Hepatic stellate cell (primary cell): Measurements from ENCODE around the gene ITLN1.

Source experiments
- DNase-seq: peaks from one replicate; pipeline ENCODE4 v3.0.0; 2011; ENCODE audit warnings: low spot score

The ITLN1 gene

GRCh38 chr1:160855181-160855981, 29.6 kb downstream of the ITLN1 start:
- DNase-seq: no peak

- no peak for DNase-seq
These were observed 31.2 kb downstream of the ITLN1 start for GRCh38 chr1:160853754-160854153.

DNA sequence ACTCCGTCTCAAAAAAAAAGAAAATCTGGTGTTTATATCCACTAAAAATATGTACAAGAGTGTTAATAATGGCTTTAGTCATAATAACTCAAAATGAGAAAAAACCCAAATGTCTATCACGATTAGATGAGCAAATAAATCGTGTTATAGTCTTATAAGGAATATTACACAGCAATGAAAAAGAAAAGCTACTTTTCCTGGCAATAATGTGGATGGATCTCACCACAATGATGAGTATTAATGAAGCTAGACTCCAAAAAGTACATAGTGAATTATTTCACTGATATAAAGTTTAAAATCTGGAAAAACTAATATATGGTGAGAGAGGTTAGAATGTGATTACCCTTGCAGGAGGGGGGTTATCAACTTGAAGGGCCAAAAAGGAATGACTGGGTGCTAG, 32.0 kb downstream of the ITLN1 start:
- DNase-seq: no peak

DNA sequence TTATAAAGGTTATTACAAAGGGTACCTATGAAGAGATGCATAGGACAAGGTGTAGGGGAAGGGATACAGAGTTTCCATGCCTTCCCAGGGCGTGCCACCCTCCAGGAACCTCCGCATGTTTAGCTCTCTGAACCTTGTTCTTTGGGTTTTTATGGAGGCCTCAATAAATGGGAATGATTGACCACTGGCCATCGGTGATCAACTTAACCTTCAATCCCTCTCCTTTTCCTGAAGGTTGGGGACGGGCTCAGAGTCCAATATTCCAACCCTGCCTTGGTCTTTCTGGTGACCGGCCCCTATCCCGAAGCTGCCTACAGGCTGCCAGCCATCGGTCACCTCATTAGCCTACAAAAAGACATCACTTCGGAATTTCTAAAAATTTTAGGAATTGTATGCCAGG, 34.0 kb downstream of the ITLN1 start:
- no peak for DNase-seq

DNA sequence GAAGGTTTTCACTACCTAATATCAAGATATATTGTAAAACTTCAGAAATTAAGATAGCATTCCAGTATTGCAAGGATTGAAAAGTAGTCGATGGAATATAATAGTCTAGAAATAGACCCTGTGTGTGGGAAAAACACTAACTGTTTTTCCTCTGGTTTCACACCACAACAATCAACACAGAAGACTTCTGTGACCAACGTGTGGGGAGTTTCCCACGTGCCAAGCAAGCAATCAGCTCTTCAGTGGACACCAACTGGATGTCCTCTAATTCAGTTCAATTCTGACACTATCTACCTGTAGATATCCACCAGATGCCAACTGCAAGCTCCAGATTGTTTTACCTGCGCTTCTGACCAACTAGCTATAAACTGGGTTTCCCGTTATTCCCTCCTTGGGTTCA, 34.4 kb downstream of the ITLN1 start:
- no peak for DNase-seq

DNA sequence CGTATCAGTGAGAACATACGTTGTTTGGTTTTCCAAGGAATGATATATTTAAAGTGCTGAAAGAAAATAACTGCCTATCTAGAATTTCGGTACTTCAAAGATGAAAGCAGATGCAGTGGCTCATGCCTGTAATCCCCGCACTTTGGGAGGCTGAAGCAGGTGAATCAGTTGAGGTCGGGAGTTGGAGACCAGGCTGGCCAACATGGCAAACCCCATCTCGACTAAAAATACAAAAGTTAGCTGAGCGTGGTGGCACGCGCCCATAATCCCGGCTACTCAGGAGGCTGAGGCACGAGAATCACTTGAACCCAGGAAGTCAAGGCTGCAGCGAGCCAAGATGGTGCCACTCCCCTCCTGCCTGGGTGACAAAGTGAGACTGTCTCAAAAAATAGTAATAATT, 38.7 kb downstream of the ITLN1 start:
- no peak for DNase-seq

DNA sequence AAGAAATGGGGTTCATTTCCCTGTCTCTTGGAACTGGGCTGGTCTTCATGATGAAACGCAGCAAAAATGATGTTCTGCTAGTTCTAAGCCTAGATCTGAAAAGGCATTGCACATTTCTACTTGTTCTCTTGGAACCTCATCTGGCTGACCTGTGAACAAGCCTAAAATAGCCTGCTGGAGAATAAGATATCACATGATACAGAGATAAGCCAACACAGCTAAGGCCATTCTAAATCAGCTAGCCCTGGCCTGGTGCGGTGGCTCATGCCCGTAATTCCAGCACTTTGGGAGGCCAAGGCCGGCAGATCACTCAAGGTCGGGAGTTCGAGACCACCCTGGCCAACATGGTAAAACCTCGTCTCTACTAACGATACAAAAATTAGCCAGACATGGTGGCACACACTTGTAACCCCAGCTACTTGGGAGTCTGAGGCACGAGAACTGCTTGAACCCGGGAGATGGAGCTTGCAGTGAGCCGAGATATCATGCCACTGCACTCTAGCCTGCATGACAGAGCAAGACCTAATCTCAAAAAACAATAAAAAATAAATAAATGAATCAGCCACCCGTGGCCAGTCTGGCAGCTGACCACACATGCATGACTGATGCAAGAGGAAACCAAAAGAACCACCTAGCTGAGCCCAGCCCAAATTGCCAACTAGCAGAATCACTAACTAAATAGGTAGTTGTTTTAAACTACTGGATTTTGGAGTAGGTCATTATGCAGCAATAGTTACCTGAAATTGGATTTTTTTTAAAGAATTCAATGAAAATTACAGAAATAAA, 40.3 kb downstream of the ITLN1 start:
- DNase-seq: no peak

DNA sequence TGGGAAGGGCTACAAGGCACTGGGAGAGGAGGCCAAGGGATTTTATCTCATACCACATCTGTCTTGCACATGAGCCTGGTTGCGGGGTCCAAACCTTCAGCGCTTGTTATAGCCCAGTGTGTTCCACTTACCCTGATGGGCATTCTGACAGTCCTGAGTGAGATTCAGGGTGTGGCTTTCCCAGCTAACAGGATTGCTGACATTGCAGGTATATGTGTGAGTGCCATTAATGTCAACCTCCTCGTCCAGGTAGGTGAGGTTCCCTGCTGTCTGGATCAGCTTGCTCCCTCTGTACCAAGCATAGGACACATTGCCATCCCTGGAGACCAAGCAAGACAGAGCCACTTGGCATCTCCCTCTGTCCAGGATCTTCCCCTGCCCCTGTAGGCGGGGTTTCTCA, 43.9 kb downstream of the ITLN1 start:
- DNase-seq: no peak

DNA sequence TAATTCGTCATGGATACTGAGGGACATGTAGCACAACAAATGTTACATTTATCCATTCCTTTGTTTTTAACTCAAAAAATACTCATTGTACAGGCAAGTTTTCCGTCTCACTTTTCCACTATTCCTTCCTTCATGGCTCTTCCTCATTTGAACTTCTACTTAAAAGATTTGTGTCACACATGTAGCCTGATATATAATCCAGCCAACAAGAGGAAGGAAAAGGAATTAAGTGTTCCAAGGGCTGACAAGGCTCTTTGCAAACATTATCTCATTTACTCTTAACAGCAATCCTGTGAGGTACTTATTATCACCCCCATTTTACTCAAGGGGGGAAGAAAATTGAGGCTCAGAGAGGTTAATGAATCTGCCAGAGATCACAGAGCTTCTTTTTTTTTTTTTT, 45.2 kb downstream of the ITLN1 start:
- DNase-seq: no peak

DNA sequence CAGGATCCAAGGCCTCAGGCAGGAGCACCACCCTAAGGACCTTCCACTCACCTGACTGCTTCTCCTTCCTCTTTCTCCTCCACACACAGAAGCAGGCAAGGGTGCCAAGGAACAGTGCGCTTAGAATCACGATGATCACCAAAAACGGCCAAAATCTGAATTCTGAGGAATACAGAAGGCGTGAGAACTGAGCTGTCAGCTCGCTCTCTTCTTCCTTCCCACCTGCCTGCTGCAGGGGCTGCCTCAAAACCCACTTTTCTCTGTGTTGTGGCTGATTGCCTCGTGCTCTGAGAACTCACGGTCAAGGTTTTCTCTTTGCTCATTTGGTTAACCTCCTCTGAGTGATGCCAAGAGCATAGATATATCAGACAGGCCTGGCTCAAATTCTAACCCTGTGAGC, 46.1 kb downstream of the ITLN1 start:
- DNase-seq: no peak

GRCh38 chr1:160837558-160838205, 47.3 kb downstream of the ITLN1 start:
- DNase-seq: no peak

GRCh38 chr1:160836981-160837557, 47.9 kb downstream of the ITLN1 start:
- DNase-seq: no peak

DNA sequence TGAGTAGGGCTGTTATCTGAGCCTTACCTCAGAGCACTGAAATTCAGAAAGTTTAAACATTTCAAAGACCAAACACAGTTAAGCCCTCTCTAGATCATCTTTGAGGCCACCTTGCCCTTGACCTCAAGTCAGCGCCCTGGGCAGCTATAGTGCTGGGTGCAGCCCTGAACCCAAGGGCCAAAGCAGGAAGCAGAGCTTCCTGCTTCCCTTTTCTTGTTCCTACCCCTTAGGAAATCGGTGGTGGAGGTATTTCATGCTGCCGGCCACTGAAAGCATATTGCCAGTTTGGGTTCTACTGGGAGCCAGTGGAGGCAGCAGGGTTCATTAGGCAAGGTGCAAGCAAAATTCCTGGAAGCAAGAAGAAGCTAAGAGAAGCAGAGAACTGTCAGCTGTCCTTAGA, 48.4 kb downstream of the ITLN1 start:
- no peak for DNase-seq

DNA sequence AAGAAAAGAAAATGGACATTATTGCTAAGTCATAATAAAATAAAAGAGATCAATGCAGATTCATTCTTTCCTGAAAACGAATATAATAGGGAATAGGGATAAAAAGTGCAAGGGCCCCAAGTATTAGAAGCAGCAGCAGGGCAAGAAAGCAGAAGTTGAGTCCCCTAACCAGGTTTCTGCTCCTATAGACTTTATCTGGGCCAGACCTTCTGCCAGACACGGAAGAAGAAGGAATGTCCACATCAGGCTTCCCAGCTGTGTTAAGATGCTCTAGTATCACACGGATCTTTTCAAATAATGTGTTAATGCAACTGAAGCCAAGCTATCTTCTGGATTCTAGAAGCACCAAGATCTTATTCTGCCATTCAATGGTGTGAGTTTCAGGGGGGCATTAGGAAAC, 49.2 kb downstream of the ITLN1 start:
- DNase-seq: no peak

GRCh38 chr1:160834945-160835565, 49.9 kb downstream of the ITLN1 start:
- DNase-seq: peak; percentile 15

DNA sequence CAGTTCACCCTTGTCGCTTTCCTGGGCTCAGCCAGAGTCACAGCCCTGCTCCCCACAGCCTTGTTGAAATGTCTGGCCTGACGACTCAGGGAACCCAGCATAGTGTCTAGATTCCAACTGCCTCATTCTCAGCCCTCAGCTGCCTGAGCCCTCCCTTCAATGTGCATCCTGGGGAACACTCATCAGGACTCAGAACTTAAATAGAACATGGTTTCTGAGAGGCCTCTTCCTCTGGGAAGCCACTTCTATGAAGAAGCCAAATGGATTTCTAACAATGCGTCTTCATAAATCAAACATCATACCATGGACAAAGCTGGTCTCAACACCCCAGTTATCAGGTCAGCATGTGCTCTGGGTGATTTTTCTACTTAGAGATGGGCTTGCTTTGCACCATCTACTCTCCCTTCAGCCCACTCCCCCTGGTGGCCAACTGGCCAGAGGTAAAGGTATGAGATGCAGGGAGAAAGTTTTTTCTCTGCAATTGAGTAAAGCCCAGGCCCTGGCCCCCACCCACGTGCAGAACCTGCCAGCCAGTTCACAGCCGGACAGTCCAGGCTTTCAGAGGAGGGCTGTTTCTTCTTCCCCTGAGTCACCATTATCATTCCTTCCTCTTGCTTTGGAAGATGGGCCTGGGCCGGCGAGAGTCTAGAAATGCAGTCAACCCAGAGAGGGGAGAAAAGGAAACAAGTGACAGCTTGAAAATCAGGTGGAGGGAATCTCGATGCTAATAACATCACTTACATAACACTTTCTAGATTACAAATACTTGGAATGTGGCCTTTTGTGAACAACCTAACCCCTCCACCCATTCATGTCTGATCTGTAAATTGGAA, 54.4 kb downstream of the ITLN1 start:
- DNase-seq: peak; percentile 7

DNA sequence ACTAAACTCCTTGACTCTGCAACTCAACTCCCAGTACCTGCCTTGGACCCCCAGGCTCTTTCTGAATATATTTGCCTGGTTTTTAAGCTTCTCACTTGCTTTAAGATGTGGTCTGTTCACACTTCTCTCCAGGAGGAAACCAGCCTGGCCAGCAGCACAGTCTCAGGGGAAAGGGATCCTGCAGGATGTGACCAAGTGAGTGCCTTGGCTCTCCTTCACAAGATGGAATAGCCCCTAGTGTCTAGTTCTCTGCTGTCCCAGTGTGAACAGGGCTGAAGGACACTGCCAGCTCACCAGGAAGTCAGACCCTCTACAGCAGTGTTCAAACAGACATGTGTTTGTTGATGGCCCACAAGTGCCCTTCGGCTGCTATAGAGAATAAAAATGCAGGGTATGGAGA, 55.2 kb downstream of the ITLN1 start:
- no peak for DNase-seq

DNA sequence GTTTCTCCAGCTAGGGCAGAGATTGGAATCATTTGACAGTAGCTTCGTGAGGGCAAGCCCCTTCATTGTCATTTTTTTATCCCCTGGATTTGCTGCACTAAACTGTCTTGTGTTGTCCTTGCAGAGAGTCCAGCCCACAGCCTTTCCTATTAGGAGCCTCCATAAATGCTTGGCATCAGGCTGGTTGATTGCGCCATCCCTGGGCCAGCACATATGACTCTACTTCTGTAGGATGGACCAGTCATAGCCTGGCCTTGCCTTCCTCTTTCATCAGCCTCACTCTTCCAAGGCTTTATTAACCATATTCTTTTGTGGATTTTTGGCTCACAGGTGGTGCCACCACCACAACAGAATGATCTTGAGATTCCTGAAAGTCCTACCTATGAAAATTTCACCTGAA, 57.6 kb downstream of the ITLN1 start:
- DNase-seq: no peak

DNA sequence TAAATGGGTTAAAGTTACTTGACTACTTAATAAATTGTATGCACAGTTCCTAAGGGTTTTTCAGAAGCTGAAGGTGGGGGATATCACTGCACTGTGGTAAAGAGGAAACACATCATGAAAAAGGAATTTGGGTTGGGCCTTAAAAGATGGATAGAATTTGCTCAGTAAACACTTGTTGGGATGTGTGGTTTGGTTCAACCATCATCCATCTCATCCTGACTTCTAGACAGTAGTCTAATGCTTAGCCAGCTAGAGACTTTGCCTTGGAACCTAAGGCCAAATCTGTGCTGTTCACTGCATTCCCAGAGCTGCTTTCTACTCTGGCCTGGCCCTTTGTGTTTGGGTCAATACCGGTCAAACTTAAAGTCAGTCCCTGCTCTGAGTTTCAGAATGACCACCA, 58.4 kb downstream of the ITLN1 start:
- no peak for DNase-seq
